ENCODE results near the gene TSHZ1.

GRCh38 chr18:75165926-75166325, 44.7 kb upstream of the TSHZ1 start:
- TF ChIP-seq ZNF350 (tag by site-specific recombination; IDR thresholded peaks at IDR 0.05) = no peak
- no peak for TF ChIP-seq ZSCAN18 (tag by site-specific recombination; IDR thresholded peaks at IDR 0.05)
- no peak for TF ChIP-seq ZNF558 (tag by site-specific recombination; IDR thresholded peaks at IDR 0.05)
- TF ChIP-seq ZNF132 (tag by site-specific recombination; IDR thresholded peaks at IDR 0.05; ENCODE audit: borderline replicate concordance) = no peak
- TF ChIP-seq ZBTB48 (tag by site-specific recombination; IDR thresholded peaks at IDR 0.05) = no peak
- TF ChIP-seq ELK4 (IDR thresholded peaks at IDR 0.05; ENCODE audit: borderline replicate concordance, low read depth, low read length) = no peak
- TF ChIP-seq OVOL3 (tag by site-specific recombination; IDR thresholded peaks at IDR 0.05) = no peak
- TF ChIP-seq ZNF274 (IDR thresholded peaks at IDR 0.05; ENCODE audit: low read length) = no peak
- TF ChIP-seq ZNF274 (tag by site-specific recombination; IDR thresholded peaks at IDR 0.05; ENCODE audit: borderline replicate concordance) = no peak

All from HEK293 (cell line).